RWPE1 (cell line): ENCODE measurements around the gene DVL1.
"Not testable (repeated sequence)": the region's sequence is repeated elsewhere in the genome, so short reads cannot be mapped to it uniquely, and the experiment has no call there.

Experiments used
- CTCF ChIA-PET: fragments of 350-600 bp; sonication (Branson Sonifier 250); formaldehyde crosslinking; extraction: SDS; loops from one replicate; lab custom pipeline; 2021; lab: Yijun Ruan, JAX
- POLR2A ChIA-PET: fragments of 400-600 bp; formaldehyde crosslinking; extraction: SDS; loops from one replicate; lab custom pipeline; 2020; ENCODE audit warnings: antibody characterized with exemption; ENCODE audit not compliant: low non-redundant PET; lab: Yijun Ruan, JAX
- DNase-seq: peaks from one replicate; pipeline ENCODE4 v3.0.0; 2012; ENCODE audit warnings: low spot score
- H3K27ac ChIP-seq: fragments of 450-650 bp; 2 replicates; pipeline ENCODE4 v1.5.1; 2017
- CTCF ChIP-seq: fragments of 450-650 bp; conservative IDR thresholded peaks from 2 replicates; pipeline ENCODE4 v1.5.1; 2017; ENCODE audit warnings: low read depth, mild to moderate bottlenecking

The DVL1 gene

GRCh38 chr1:1373815-1374588 lies 24.8 kb upstream of the DVL1 start:
- POLR2A ChIA-PET = interaction anchor here (0.6 kb wide), 1 partner anchor 165 kb away, joined by 3 read pairs; no protein-coding TSS in a partner anchor
- peak overlapping the region; percentile 90 for H3K27ac ChIP-seq
- DNase-seq = no peak
- no peak for TF ChIP-seq CTCF
- CTCF ChIA-PET = interaction anchor here (0.6 to 2.1 kb wide), 4 partner anchors 22 to 164 kb away, joined by 3 to 10 read pairs (median 4); no protein-coding TSS in a partner anchor

GRCh38 chr1:1373051-1373814 lies 24.0 kb upstream of the DVL1 start:
- peak overlapping the region; percentile 90 for H3K27ac ChIP-seq
- DNase-seq = no peak
- TF ChIP-seq CTCF = no peak
- ChIA-PET CTCF (interaction anchor here (0.8 to 2.1 kb wide), 4 partner anchors 22 to 73 kb away, joined by 3 to 10 read pairs (median 3); no protein-coding TSS in a partner anchor), POLR2A (interaction anchor here (0.6 kb wide), 1 partner anchor 9 kb away, joined by 3 read pairs; no protein-coding TSS in a partner anchor)

- ChIA-PET POLR2A (interaction anchor here (0.6 kb wide), 1 partner anchor 10 kb away, joined by 3 read pairs; no protein-coding TSS in a partner anchor), CTCF (interaction anchor here (0.5 to 2.1 kb wide), 15 partner anchors 9 to 388 kb away, joined by 3 to 10 read pairs (median 3); no protein-coding TSS in a partner anchor)
- peak overlapping the region; percentile 90 for H3K27ac ChIP-seq
- TF ChIP-seq CTCF = peak; percentile 94
- no peak for DNase-seq
Measured at GRCh38 chr1:1371746-1372711, 22.8 kb upstream of the DVL1 start.

- peak overlapping the region; percentile 90 for H3K27ac ChIP-seq
- TF ChIP-seq CTCF = no peak
- DNase-seq = no peak
- ChIA-PET POLR2A (no interaction called here), CTCF (interaction anchor here (0.5 to 1.0 kb wide), 5 partner anchors 9 to 171 kb away, joined by 3 to 4 read pairs (median 3); no protein-coding TSS in a partner anchor)
Measured at GRCh38 chr1:1371364-1371745, 22.1 kb upstream of the DVL1 start.

- ChIA-PET CTCF (no interaction called here), POLR2A (no interaction called here)
- no peak for DNase-seq
- H3K27ac ChIP-seq = peak overlapping the region; percentile 90
- no peak for TF ChIP-seq CTCF
Measured at GRCh38 chr1:1370771-1371300, 21.6 kb upstream of the DVL1 start.

GRCh38 chr1:1370094-1370493 lies 20.9 kb upstream of the DVL1 start:
- DNase-seq = not testable (repeated sequence)
- H3K27ac ChIP-seq = peak overlapping the region; percentile 13; the same call in 1 of the 2 replicates
- ChIA-PET POLR2A (interaction anchor here (0.7 kb wide), 1 partner anchor 19 kb away, joined by 7 read pairs; no protein-coding TSS in a partner anchor), CTCF (interaction anchor here (1.1 kb wide), 1 partner anchor 136 kb away, joined by 3 read pairs; no protein-coding TSS in a partner anchor)
